ENCODE results near the gene OR6X1.

OR6X1 gene

GRCh38 chr11:123742031-123742723 is 12.1 kb downstream of the OR6X1 start:
- H4K20me1 ChIP-seq (ENCODE audit: control insufficient read depth, insufficient read depth, low read depth, low read length) = no peaks in the 10 kb centered on the region
- H3K9me2 ChIP-seq (replicated peaks; ENCODE audit: control insufficient read depth, low read length) = no peaks in the 10 kb centered on the region
- TF ChIP-seq CTCF (IDR thresholded peaks at IDR 0.05; ENCODE audit: low read depth, low read length, poor library complexity, severe bottlenecking) = no peak
- no peak for TF ChIP-seq EZH2phosphoT487 (IDR thresholded peaks at IDR 0.05; ENCODE audit: borderline replicate concordance, low read length)
- H3F3A ChIP-seq (ENCODE audit: control insufficient read depth, insufficient read depth) = no peaks in the 10 kb centered on the region
- 0 out of 2 replicates have a peak overlapping the region, but pooled peaks have one; percentile 61 for H3K27ac ChIP-seq (ENCODE audit: low read depth, low read length)
- peaks cover 36% of the 10 kb centered on the region for H3K36me3 ChIP-seq (ENCODE audit: control insufficient read depth, low read length)
- peak overlapping the region; percentile 90 for H3K4me2 ChIP-seq (ENCODE audit: low read length)
- H3K79me2 ChIP-seq (ENCODE audit: control insufficient read depth, low read length) = peaks cover 45% of the 10 kb centered on the region
- H3K27me3 ChIP-seq (ENCODE audit: control insufficient read depth, low read length) = no peaks in the 10 kb centered on the region
- no peaks in the 10 kb centered on the region for H3K9me3 ChIP-seq (ENCODE audit: control insufficient read depth, insufficient read depth, low read length)
- peak overlapping the region; percentile 89 for H3K4me3 ChIP-seq (ENCODE audit: low read length)
- H3K4me1 ChIP-seq (ENCODE audit: control insufficient read depth, low read length) = peaks cover 26% of the 10 kb centered on the region

- peaks cover 53% of the 10 kb centered on the region for H3K79me2 ChIP-seq (ENCODE audit: control insufficient read depth, low read length)
- no peaks in the 10 kb centered on the region for H3K9me2 ChIP-seq (replicated peaks; ENCODE audit: control insufficient read depth, low read length)
Observed at GRCh38 chr11:123741159-123742030, 12.9 kb downstream of the OR6X1 start, which contains the start of gene ZNF202. Gene ZNF202 (minus strand): TSS chr11:123741660. CDS start chr11:123730888, 10,772 bp downstream.

GRCh38 chr11:123740787-123741158 is 13.5 kb downstream of the OR6X1 start:
- peaks cover 26% of the 10 kb centered on the region for H3K4me1 ChIP-seq (ENCODE audit: control insufficient read depth, low read length)
- no peaks in the 10 kb centered on the region for H3K27me3 ChIP-seq (ENCODE audit: control insufficient read depth, low read length)
- peak overlapping the region; percentile 90 for H3K4me2 ChIP-seq (ENCODE audit: low read length)
- H3K9me3 ChIP-seq (ENCODE audit: control insufficient read depth, insufficient read depth, low read length) = no peaks in the 10 kb centered on the region
- no peaks in the 10 kb centered on the region for H3F3A ChIP-seq (ENCODE audit: control insufficient read depth, insufficient read depth)
- H3K4me3 ChIP-seq (ENCODE audit: low read length) = peak overlapping the region; percentile 89
- no peak for TF ChIP-seq EZH2phosphoT487 (IDR thresholded peaks at IDR 0.05; ENCODE audit: borderline replicate concordance, low read length)
- TF ChIP-seq CTCF (IDR thresholded peaks at IDR 0.05; ENCODE audit: low read depth, low read length, poor library complexity, severe bottlenecking) = no peak
- H4K20me1 ChIP-seq (ENCODE audit: control insufficient read depth, insufficient read depth, low read depth, low read length) = no peaks in the 10 kb centered on the region
- H3K9me2 ChIP-seq (replicated peaks; ENCODE audit: control insufficient read depth, low read length) = no peaks in the 10 kb centered on the region
- H3K27ac ChIP-seq (ENCODE audit: low read depth, low read length) = peak overlapping the region; percentile 61
- peaks cover 59% of the 10 kb centered on the region for H3K79me2 ChIP-seq (ENCODE audit: control insufficient read depth, low read length)
- peaks cover 50% of the 10 kb centered on the region for H3K36me3 ChIP-seq (ENCODE audit: control insufficient read depth, low read length)

More at GRCh38 chr11:123741159-123742030, 12.9 kb downstream of the OR6X1 start, which contains the start of gene ZNF202:
- Histone ChIP-seq H3K36me3 (ENCODE audit: control insufficient read depth, low read length) (peaks cover 44% of the 10 kb centered on the region), H3K4me1 (ENCODE audit: control insufficient read depth, low read length) (peaks cover 26% of the 10 kb centered on the region), H3K27ac (ENCODE audit: low read depth, low read length) (peak within 1 kb of the TSS; percentile 61), H3K27me3 (ENCODE audit: control insufficient read depth, low read length) (no peaks in the 10 kb centered on the region), H3K4me3 (ENCODE audit: low read length) (peak within 1 kb of the TSS; percentile 89), H3K4me2 (ENCODE audit: low read length) (peak within 1 kb of the TSS; percentile 90), H4K20me1 (ENCODE audit: control insufficient read depth, insufficient read depth, low read depth, low read length) (no peaks in the 10 kb centered on the region), H3F3A (ENCODE audit: control insufficient read depth, insufficient read depth) (no peaks in the 10 kb centered on the region), H3K9me3 (ENCODE audit: control insufficient read depth, insufficient read depth, low read length) (no peaks in the 10 kb centered on the region)
- TF ChIP-seq CTCF (IDR thresholded peaks at IDR 0.05; ENCODE audit: low read depth, low read length, poor library complexity, severe bottlenecking) = peak; percentile 8
- no peak for TF ChIP-seq EZH2phosphoT487 (IDR thresholded peaks at IDR 0.05; ENCODE audit: borderline replicate concordance, low read length)
